Spleen (tissue), 11 donors: ENCODE results near the gene UBE2U. TPM values are rescaled to one million over a fixed set of nuclear protein-coding genes. Genes with fewer than 3 reads are reported as not detected.

Experiments used
- DNase-seq: peaks from one replicate; pipeline ENCODE4 v3.0.0-alpha.2; 2020
- H3K27ac ChIP-seq, 8 donors: fragments of 200-600 bp; sonication (generic) in 7 of 8; 1 replicate in 4 of 8; 2 replicates in 4 of 8; pipeline versions ENCODE4 v1.5.0 to v1.8.0; 2016 to 2021; ENCODE audit warnings: inconsistent platforms in 4 of 8, mild to moderate bottlenecking in 4 of 8, moderate library complexity in 1 of 8
- H3K27me3 ChIP-seq, 7 donors: fragments of 200-600 bp; sonication (generic) in 6 of 7; replicated peaks in 1 of 7; 1 replicate in 4 of 7; 2 replicates in 3 of 7; pipeline versions ENCODE4 v1.5.0 to v1.8.0; 2016 to 2021; ENCODE audit warnings: inconsistent platforms in 3 of 7, mild to moderate bottlenecking in 1 of 7
- H3K36me3 ChIP-seq, 6 donors: fragments of 200-600 bp; sonication (generic) in 5 of 6; 1 replicate in 4 of 6; 2 replicates in 2 of 6; pipeline versions ENCODE4 v1.5.0 to v1.8.0; 2016 to 2021; ENCODE audit warnings: inconsistent platforms in 2 of 6
- H3K4me1 ChIP-seq, 6 donors: fragments of 200-600 bp; sonication (generic) in 5 of 6; 1 replicate in 3 of 6; 2 replicates in 3 of 6; pipeline versions ENCODE4 v1.5.0 to v1.8.0; 2016 to 2021; ENCODE audit warnings: inconsistent platforms in 3 of 6
- H3K4me3 ChIP-seq, 8 donors: fragments of 200-600 bp; sonication (generic) in 7 of 8; 1 replicate in 4 of 8; 2 replicates in 4 of 8; pipeline versions ENCODE4 v1.5.0 to v1.8.0; 2016 to 2021; ENCODE audit warnings: inconsistent platforms in 4 of 8, mild to moderate bottlenecking in 4 of 8, moderate library complexity in 2 of 8
- H3K9me3 ChIP-seq, 8 donors: fragments of 200-600 bp; sonication (generic) in 7 of 8; 1 replicate in 4 of 8; 2 replicates in 4 of 8; pipeline versions ENCODE4 v1.5.0 to v1.8.0; 2016 to 2021; ENCODE audit warnings: inconsistent platforms in 4 of 8
- CTCF ChIP-seq, 11 experiments: fragments of 200-600 bp in 7 of 11; fragments of 450-650 bp in 4 of 11; sonication (generic) in 4 of 11; IDR thresholded peaks in 8 of 11; conservative IDR thresholded peaks in 3 of 11; 1 replicate in 7 of 11; 2 replicates in 4 of 11; pipeline versions ENCODE4 v1.4.0 to v1.8.0; 2016 to 2021; ENCODE audit warnings: antibody characterized with exemption in 11 of 11, inconsistent platforms in 4 of 11, mild to moderate bottlenecking in 1 of 11
- POLR2A ChIP-seq, 3 donors: fragments of 450-650 bp; IDR thresholded peaks; one replicate each; pipeline ENCODE4 v1.5.1; 2017; ENCODE audit warnings: antibody characterized with exemption in 3 of 3, mild to moderate bottlenecking in 1 of 3
- POLR2AphosphoS5 ChIP-seq, 3 donors: sonication (generic); formaldehyde crosslinking; IDR thresholded peaks; one replicate each; pipeline ENCODE4 v1.5.1; 2017; ENCODE audit warnings: antibody characterized with exemption in 3 of 3
- WGBS, 5 donors: extraction: QIAGEN DNeasy Blood & Tissue Kit in 3 of 5; methylation state at CpG; one replicate each; pipeline versions ENCODE4 v1.1.5 to v1.1.7; 2013 to 2018; 5-methylcytosine and 5-hydroxymethylcytosine counted together
- intact Hi-C: fragments of 100-400 bp; cut with DNase I; formaldehyde crosslinking; loops from one replicate; pipeline ENCODE4 v1.15.0; 2023; ENCODE audit warnings: low total_unique reads
- polyA plus RNA-seq, 3 donors: library from polyadenylated mRNA; stranded (reverse); fragments of 200-250 nt; gene quantifications; one replicate each; pipeline ENCODE4 v1.2.1, GENCODE V29; 2013
- total RNA-seq, 7 donors: library from RNA; depleted of rRNA in 3 of 7; stranded (reverse); fragments of >200 nt in 3 of 7; fragmentation: NEBNext Ultra II Directional in 4 of 7; extraction: Animal tissue kit (Norgen Biotek cat#: 25700) in 4 of 7; gene quantifications; one replicate each; pipeline versions ENCODE4 v1.1.0 to v1.2.1, GENCODE V29; 2016 to 2021
- donor health status: healthy with polysubstance abuse.
- donor health status: DM: no; HTN: no; CAD: no; lungs with moderate emphysema.
- donor health status: DM: no; HTN: no; CAD: no.
- donor health status: Bipolar disorder and iron deficiency.
- donor health status: healthy.
- donor health status: DM: no; HTN: no; CAD: no.
- donor health status: DM: yes; HTN: yes; CAD: no.

Gene UBE2U
- total and polyA plus RNA-seq, 10 donors = not detected

GRCh38 chr1:64200064-64200463, 3.4 kb upstream of the UBE2U start:
- Histone ChIP-seq H3K27ac (no peak overlapping the region), H3K4me1 (no peaks in the 10 kb centered on the region), H3K4me3 (no peak overlapping the region), H3K36me3 (no peaks in the 10 kb centered on the region), H3K27me3 (no peaks in the 10 kb centered on the region), H3K9me3 (no peaks in the 10 kb centered on the region)
- TF ChIP-seq POLR2A (IDR thresholded peaks at IDR 0.05) (no peak), CTCF (IDR thresholded peaks at IDR 0.05 in 8 of 11, conservative IDR thresholded peaks at IDR 0.05 in 3 of 11) (no peak), POLR2AphosphoS5 (IDR thresholded peaks at IDR 0.05) (no peak)
- WGBS, 5 donors = 0 to 100% (median 53%) methylated on average over 1 of the region's 1 CpG
- intact Hi-C loops = no loop called here
- no peak for DNase-seq

- WGBS, 5 donors = 85 to 87% (median 85%) methylated on average over 2 of the region's 2 CpGs
- H3K9me3 ChIP-seq = no peaks in the 10 kb centered on the region
- no peaks in the 10 kb centered on the region for H3K27me3 ChIP-seq
- H3K4me1 ChIP-seq = no peaks in the 10 kb centered on the region
- H3K4me3 ChIP-seq = no peak overlapping the region
- intact Hi-C loops = no loop called here
- H3K36me3 ChIP-seq = no peaks in the 10 kb centered on the region
- no peak overlapping the region for H3K27ac ChIP-seq
- no peak for DNase-seq
- TF ChIP-seq POLR2AphosphoS5 (IDR thresholded peaks at IDR 0.05) = no peak
- no peak for TF ChIP-seq CTCF (IDR thresholded peaks at IDR 0.05 in 8 of 11, conservative IDR thresholded peaks at IDR 0.05 in 3 of 11)
- TF ChIP-seq POLR2A (IDR thresholded peaks at IDR 0.05) = no peak
Observed at GRCh38 chr1:64209221-64209620, 5.8 kb downstream of the UBE2U start.

GRCh38 chr1:64212031-64212430, 8.6 kb downstream of the UBE2U start:
- no peak overlapping the region for H3K4me3 ChIP-seq
- intact Hi-C loops = no loop called here
- H3K9me3 ChIP-seq = no peaks in the 10 kb centered on the region

GRCh38 chr1:64215576-64215975, 12.2 kb downstream of the UBE2U start:
- Histone ChIP-seq H3K4me3 (no peak overlapping the region), H3K9me3 (no peaks in the 10 kb centered on the region), H3K36me3 (no peaks in the 10 kb centered on the region), H3K4me1 (no peaks in the 10 kb centered on the region), H3K27me3 (no peaks in the 10 kb centered on the region), H3K27ac (no peak overlapping the region)
- DNase-seq = no peak
- intact Hi-C loops = no loop called here
- no peak for TF ChIP-seq POLR2AphosphoS5 (IDR thresholded peaks at IDR 0.05)
- no peak for TF ChIP-seq POLR2A (IDR thresholded peaks at IDR 0.05)
- TF ChIP-seq CTCF (IDR thresholded peaks at IDR 0.05 in 8 of 11, conservative IDR thresholded peaks at IDR 0.05 in 3 of 11) = no peak
- WGBS, 5 donors = 86 to 89% (median 88%) methylated on average over 3 of the region's 3 CpGs

More at GRCh38 chr1:64212031-64212430, 8.6 kb downstream of the UBE2U start:
- H3K4me1 ChIP-seq = no peaks in the 10 kb centered on the region
- no peak for DNase-seq
- H3K27ac ChIP-seq = no peak overlapping the region
- no peaks in the 10 kb centered on the region for H3K36me3 ChIP-seq
- TF ChIP-seq POLR2AphosphoS5 (IDR thresholded peaks at IDR 0.05) (no peak), CTCF (IDR thresholded peaks at IDR 0.05 in 8 of 11, conservative IDR thresholded peaks at IDR 0.05 in 3 of 11) (no peak), POLR2A (IDR thresholded peaks at IDR 0.05) (no peak)
- no peaks in the 10 kb centered on the region for H3K27me3 ChIP-seq
